ENCODE data around the gene MRPL1.

The MRPL1 gene

GRCh38 chr4:77872723-77873445, 10.3 kb downstream of the MRPL1 start:
- H3K4me3 ChIP-seq (ENCODE audit: low read depth, low read length): no peak overlapping the region
- no peak for DNase-seq (ENCODE audit: low read depth)
- no peak for TF ChIP-seq MAX (IDR thresholded peaks at IDR 0.05; ENCODE audit: low read depth, low read length)
- no peak for TF ChIP-seq CTCF (IDR thresholded peaks at IDR 0.05; ENCODE audit: low read depth, low read length)

DNA sequence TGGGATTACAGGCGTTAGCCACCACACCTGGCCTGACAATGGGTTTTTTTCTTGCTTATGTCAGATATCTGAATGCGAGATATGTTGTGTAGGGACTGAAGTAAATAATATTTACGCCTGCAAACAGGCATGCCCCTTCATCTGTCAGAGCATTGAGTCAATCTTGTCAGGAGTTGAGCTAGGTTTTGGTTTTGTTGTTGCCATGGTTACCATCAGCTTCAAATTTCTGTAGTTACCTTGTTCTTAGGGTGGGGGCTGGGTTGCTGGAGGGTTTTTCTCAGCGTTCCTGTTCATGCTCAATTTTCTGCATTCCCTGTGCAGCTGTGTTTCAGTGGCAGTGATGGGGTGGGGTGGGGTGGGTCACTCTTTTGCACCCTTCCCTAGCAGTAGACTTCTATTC, 14.5 kb downstream of the MRPL1 start:
- TF ChIP-seq POLR2A (IDR thresholded peaks at IDR 0.05; ENCODE audit: extremely low read depth, insufficient read length) (no peak), MAX (IDR thresholded peaks at IDR 0.05; ENCODE audit: low read depth, low read length) (no peak), CTCF (IDR thresholded peaks at IDR 0.05; ENCODE audit: low read depth, low read length) (no peak), MYC (IDR thresholded peaks at IDR 0.05; ENCODE audit: low read depth, low read length) (no peak)
- DNase-seq (ENCODE audit: low read depth): no peak
- H3K4me3 ChIP-seq (ENCODE audit: low read depth, low read length): no peak overlapping the region

GRCh38 chr4:77877771-77878565, 15.3 kb downstream of the MRPL1 start:
- no peak overlapping the region for H3K4me3 ChIP-seq (ENCODE audit: low read depth, low read length)
- TF ChIP-seq MYC (IDR thresholded peaks at IDR 0.05; ENCODE audit: low read depth, low read length) (no peak), POLR2A (IDR thresholded peaks at IDR 0.05; ENCODE audit: extremely low read depth, insufficient read length) (no peak), CTCF (IDR thresholded peaks at IDR 0.05; ENCODE audit: low read depth, low read length) (no peak), MAX (IDR thresholded peaks at IDR 0.05; ENCODE audit: low read depth, low read length) (no peak)
- no peak for DNase-seq (ENCODE audit: low read depth)

DNA sequence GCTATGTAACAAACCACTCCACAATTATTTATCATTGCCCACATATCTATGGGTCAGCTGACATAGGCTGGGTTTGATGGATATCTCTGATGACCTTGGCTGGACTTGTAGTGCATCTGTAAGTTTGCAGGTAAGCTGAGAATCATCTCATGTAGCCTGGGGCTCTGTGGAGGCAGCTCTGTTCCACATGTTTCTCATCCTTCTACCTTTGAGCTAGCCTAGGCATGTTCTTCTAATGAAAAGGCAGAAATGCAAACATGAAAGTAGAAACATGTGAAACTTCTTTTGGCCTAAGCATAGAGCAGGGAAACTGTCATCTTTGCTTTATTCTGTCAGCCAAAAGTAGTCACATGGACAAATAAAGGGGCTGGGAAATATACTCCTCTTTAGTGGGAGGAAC, 18.2 kb downstream of the MRPL1 start:
- TF ChIP-seq POLR2A (IDR thresholded peaks at IDR 0.05; ENCODE audit: extremely low read depth, insufficient read length) (no peak), MAX (IDR thresholded peaks at IDR 0.05; ENCODE audit: low read depth, low read length) (no peak), MYC (IDR thresholded peaks at IDR 0.05; ENCODE audit: low read depth, low read length) (no peak), CTCF (IDR thresholded peaks at IDR 0.05; ENCODE audit: low read depth, low read length) (no peak)
- no peak overlapping the region for H3K4me3 ChIP-seq (ENCODE audit: low read depth, low read length)
- no peak for DNase-seq (ENCODE audit: low read depth)

GRCh38 chr4:77881460-77882295, 19.0 kb downstream of the MRPL1 start:
- TF ChIP-seq POLR2A (IDR thresholded peaks at IDR 0.05; ENCODE audit: extremely low read depth, insufficient read length) (no peak), MAX (IDR thresholded peaks at IDR 0.05; ENCODE audit: low read depth, low read length) (no peak), MYC (IDR thresholded peaks at IDR 0.05; ENCODE audit: low read depth, low read length) (no peak), CTCF (IDR thresholded peaks at IDR 0.05; ENCODE audit: low read depth, low read length) (no peak)
- H3K4me3 ChIP-seq (ENCODE audit: low read depth, low read length): no peak overlapping the region
- no peak for DNase-seq (ENCODE audit: low read depth)

All from NB4 (cell line).